SH-SY5Y (cell line): ENCODE measurements around the gene DHX36.

Experiments
- GATA2 ChIP-seq: IDR thresholded peaks from 2 replicates; pipeline ENCODE4 v1.6.1; 2011; ENCODE audit warnings: mild to moderate bottlenecking, low read depth, low read length
- GATA3 ChIP-seq: IDR thresholded peaks from 2 replicates; pipeline ENCODE4 v1.6.1; 2011; ENCODE audit warnings: low read depth, mild to moderate bottlenecking, low read length, moderate library complexity

The DHX36 gene, protein sequence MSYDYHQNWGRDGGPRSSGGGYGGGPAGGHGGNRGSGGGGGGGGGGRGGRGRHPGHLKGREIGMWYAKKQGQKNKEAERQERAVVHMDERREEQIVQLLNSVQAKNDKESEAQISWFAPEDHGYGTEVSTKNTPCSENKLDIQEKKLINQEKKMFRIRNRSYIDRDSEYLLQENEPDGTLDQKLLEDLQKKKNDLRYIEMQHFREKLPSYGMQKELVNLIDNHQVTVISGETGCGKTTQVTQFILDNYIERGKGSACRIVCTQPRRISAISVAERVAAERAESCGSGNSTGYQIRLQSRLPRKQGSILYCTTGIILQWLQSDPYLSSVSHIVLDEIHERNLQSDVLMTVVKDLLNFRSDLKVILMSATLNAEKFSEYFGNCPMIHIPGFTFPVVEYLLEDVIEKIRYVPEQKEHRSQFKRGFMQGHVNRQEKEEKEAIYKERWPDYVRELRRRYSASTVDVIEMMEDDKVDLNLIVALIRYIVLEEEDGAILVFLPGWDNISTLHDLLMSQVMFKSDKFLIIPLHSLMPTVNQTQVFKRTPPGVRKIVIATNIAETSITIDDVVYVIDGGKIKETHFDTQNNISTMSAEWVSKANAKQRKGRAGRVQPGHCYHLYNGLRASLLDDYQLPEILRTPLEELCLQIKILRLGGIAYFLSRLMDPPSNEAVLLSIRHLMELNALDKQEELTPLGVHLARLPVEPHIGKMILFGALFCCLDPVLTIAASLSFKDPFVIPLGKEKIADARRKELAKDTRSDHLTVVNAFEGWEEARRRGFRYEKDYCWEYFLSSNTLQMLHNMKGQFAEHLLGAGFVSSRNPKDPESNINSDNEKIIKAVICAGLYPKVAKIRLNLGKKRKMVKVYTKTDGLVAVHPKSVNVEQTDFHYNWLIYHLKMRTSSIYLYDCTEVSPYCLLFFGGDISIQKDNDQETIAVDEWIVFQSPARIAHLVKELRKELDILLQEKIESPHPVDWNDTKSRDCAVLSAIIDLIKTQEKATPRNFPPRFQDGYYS

DNA sequence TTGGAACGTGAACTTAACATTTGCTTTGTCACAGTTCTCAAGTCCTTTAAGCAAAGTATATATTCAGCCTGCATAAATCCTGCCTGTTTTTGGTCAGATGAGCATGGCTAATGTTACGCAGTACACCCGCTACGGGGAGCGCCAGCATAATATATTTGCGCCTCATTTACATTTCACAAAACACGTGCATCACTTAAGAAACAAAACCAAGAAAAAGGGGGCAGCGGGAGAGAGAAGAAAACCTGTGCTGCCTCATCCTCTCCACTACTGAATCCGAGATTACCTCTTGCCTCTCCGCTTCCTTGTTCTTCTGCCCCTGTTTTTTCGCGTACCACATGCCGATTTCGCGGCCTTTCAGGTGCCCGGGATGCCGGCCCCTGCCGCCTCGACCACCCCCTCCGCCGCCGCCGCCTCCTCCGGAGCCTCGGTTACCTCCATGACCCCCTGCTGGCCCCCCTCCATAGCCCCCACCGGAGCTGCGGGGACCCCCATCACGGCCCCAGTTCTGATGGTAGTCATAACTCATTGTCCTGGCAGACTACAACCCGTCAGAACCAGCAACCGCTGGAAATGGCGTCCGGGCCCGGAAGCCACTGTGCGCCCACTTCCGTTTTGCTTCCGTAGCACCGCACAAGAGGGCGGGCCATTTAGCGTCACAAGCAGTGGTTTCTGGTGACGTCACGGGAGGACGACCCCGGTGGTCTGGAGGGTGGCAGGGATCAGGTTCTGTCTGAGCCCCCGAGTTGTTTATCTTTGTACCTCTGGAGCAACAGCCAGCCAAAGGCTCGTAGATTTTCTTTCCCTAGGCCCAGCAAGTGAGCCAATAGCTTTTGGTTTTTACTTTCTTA, at the start of gene DHX36:
Gene DHX36, minus strand, starts transcription at position 597 of the 848 bp plus-strand sequence. Its CDS starts 71 bp downstream, at position 526.
- TF ChIP-seq GATA2, result no peak

DNA sequence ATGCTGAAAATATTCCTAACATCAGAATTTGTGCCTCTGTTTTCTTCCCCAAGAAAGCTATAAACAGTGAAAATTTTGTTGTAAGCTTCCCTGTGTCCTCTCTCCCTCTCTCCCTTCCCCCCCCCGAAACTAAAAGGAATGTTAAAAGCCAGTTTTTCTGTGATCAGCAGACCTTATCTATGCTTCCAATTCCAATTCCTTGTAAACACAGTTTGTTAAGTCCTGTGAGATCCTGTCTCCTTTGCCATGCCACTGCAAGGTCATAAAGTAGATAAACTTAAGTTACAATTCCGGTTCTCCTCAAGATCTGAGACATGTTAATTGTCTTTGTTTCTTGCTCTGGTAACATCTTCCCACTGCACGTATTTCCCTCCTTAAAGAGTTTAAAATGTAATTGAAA, 42.9 kb upstream of the DHX36 start:
- TF ChIP-seq GATA3 (no peak), GATA2 (no peak)

DNA sequence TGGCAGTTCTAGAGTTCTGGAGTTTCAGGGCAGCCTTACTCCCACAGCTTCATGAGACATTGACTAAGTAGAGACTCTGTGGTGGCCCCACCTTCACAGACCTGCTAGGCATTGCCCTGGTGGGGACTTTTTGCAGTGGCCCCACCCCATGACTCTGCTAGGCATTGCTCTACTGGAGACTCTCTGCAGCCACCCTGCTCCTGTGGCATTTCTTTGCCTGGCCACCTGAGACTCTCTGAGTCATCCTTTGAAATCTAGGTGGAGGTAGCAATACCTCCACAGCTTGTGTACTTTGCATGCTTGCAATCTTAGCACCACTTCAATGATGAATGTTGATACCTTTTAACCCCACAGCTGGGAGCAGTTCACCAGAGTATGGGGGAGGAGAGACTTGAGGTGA, 40.6 kb upstream of the DHX36 start:
- TF ChIP-seq GATA2 (no peak), GATA3 (no peak)

DNA sequence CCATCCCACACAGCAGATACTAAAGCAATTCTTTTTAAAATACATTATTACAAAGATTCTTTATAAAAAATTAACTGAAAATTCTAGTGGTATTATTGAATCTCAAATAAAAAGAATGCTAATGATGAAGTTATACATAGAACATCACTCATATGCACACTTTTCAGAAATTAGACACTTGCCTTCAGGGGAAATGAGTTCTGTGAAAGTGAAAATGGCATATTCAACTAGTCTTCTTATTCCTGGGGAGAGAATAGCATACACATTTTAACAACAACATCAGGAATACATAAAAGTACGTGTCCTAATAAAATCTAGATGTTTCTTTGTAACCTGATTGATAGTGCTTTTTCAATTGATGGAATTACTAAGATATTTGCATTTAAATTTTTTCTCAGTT, 36.8 kb upstream of the DHX36 start:
- TF ChIP-seq GATA2, result no peak
- no peak for TF ChIP-seq GATA3

DNA sequence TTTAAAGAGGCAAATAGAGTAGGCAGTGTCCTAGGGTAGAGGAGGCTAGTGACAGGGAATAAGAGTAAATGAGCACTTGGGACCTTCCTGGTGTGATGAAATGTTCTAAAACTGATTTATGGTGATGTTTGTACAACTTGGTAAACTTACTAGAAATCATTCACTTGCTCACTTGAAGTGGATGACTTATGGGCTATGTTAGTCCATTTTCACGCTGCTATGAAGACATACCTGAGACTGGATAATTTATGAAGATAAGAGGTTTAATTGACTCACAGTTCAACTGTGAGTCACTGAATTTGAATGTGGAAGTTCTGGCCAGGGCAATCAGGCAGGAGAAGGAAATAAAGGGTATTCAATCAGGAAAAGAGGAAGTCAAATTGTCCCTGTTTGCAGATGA, 31.7 kb upstream of the DHX36 start:
- TF ChIP-seq GATA3 (no peak), GATA2 (no peak)

DNA sequence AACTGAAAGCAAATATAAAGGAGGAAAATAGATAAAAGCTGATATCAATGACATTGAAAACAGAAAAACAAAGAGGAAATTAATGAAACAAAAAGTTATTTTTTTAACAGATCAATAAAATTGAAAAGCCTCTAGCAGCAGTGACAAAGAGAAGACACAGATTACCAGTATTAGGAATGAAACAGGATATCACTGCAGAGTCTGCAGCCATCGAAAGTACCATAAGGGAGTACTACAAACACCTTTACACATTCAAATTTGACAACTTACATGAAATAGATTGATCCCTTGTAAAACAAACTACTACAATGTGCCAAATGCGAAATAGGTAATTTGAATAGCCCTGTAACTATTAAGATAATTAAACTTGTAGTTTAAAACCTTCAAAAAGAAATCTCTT, 24.9 kb upstream of the DHX36 start:
- TF ChIP-seq GATA2, result no peak
- no peak for TF ChIP-seq GATA3

DNA sequence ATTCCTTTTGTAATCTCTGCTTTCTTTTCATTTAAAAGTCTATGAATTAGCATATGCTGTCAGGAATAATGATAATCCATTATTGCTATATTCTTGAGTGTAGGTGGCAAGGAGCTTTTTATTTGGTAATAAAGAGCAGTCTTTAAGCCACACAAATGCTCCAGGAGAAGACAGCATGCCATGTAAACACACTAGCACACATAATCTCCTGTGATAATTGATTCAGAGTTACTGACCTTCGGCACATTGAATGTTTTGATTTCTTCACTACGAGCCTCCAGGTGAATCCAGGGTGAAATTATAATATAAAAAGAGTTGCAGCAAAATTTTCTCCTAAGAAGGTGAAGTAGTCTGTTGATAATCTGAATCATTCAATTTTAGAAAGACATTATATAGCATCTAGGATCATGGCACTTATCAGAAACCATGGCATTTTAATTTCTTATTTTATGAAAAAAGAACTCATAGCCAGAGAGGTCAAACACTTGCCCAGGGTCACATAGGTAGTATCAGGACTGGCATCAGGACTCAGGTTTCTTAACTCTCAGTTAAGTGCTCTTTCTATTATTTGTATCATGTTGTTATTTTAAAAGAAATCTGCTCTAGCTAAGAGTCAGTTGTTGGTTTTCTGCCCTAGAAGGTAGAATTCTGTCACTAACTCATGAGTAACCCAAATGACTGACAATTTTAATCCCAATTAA, 21.3 kb upstream of the DHX36 start:
- TF ChIP-seq GATA2 (no peak), GATA3 (no peak)

DNA sequence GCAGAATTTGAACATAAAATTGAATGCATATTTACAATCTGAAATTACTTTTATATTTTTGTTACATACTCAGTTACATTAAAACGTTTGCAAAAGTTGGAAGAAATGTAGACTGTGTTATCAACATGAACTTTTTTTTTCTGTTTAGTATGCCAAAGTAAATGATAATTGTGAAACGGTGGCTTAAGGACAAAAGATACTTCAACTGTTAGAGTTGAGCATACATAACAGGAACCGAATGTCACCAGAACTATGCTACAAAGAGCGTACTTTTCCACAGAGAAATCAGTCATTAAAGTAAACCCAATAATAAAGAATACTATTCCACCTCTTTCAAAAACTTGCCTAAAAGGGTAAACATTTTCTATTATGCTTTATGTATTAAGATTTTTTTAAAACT, 14.3 kb upstream of the DHX36 start:
- no peak for TF ChIP-seq GATA3
- no peak for TF ChIP-seq GATA2

DNA sequence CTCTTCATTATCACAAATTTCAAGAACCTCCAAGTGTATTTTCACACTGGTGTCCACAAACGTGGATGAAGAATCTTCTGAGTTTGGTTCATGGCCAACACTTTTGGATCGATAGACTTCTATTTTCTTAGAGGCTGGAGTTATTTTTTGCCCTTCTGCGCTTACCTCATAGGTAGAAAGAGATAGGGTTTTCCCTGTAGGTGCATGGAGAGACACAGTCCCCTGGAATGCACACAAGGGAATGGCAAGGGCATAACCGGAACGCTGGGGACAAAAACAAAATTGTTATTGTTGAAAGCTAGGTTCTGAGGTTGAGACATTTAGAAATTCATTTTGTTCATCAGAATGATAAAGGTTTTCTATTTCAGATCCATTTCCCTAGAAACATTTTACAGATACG, 13.7 kb upstream of the DHX36 start:
- no peak for TF ChIP-seq GATA3
- TF ChIP-seq GATA2, result no peak

DNA sequence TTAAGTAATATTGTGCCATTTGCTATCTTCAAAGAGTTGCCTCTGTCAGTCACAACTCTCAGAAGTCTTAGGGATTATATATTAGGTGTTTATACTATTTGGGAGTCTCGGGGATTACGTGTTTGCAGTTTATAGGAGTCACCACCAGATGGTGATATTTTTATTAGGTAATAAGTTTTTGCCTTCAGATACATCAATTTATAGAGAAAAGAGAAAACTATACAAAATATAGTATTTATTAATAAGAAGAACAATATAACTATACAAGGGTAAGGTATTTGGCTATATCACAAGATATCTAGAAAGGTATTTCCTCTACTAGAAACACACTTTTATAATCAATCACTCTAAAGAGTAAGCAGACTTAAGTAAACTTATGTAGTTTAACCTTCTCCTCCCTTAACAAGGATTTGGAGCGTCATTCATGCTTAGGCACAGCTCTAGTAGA, 10.7 kb upstream of the DHX36 start:
- TF ChIP-seq GATA3, result no peak
- TF ChIP-seq GATA2, result no peak

DNA sequence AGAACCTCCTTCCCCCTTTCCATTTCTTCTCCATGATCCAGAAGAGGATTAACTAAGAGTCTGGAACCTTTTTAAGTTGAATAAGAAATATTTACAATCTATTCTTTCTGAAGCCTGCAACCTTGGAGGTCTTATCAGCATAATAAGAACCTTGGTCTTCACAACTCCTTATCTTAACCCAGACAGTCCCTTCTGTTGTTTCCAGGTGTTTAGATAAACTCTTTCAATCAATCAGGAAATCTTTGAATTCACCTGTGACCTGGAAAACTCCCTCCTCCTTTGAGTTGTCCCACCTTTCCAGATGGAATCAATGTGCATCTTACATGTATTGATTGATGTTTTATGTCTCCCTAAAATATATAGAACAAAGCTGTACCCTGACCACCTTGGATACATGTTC, 3.6 kb upstream of the DHX36 start:
- no peak for TF ChIP-seq GATA3
- TF ChIP-seq GATA2, result no peak

DNA sequence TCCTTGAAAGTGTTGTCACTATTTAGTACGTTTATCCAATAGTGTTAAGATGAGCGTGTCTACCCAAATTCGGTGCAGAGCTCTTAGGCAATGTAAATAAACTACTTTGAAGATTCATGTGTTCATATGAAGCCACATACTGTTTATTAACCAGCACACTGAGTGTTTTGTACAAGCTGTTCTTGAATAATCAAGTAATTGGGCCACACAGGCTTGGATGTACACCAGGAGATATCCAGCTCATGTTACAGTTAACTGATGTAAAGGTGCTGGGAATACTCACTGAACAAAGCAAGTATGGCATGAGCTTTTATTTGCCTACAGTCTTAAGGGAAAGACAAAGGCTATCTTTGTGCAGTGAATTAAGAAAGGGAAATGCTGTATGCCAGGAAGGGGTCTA, 632 bp upstream of the DHX36 start:
- no peak for TF ChIP-seq GATA3
